ENCODE results near the gene L3MBTL4.
A peak's percentile ranks its signal among the peaks of the same experiment; 100 is the strongest.

L3MBTL4 gene

GRCh38 chr18:6406910-6407470, 7.7 kb downstream of the L3MBTL4 start:
- DNase-seq (ENCODE audit: insufficient read length, low spot score) (no peak), FAIRE-seq (no peak)
- TF ChIP-seq POU2F2 (IDR thresholded peaks at IDR 0.05; ENCODE audit: low read depth, low read length) (no peak), POLR2A (IDR thresholded peaks at IDR 0.05; ENCODE audit: low read depth, low read length) (no peak), SPI1 (IDR thresholded peaks at IDR 0.05; ENCODE audit: low read depth, low read length) (no peak), PAX5 (IDR thresholded peaks at IDR 0.05; ENCODE audit: insufficient read depth, low read length, severe bottlenecking) (no peak), POLR2AphosphoS5 (IDR thresholded peaks at IDR 0.05; ENCODE audit: low read depth, low read length) (no peak), TAF1 (IDR thresholded peaks at IDR 0.05; ENCODE audit: low read depth, low read length) (no peak)

GRCh38 chr18:6406075-6406909, 8.4 kb downstream of the L3MBTL4 start:
- no peak for TF ChIP-seq PAX5 (IDR thresholded peaks at IDR 0.05; ENCODE audit: insufficient read depth, low read length, severe bottlenecking)
- no peak for TF ChIP-seq POU2F2 (IDR thresholded peaks at IDR 0.05; ENCODE audit: low read depth, low read length)
- no peak for TF ChIP-seq TAF1 (IDR thresholded peaks at IDR 0.05; ENCODE audit: low read depth, low read length)
- TF ChIP-seq SPI1 (IDR thresholded peaks at IDR 0.05; ENCODE audit: low read depth, low read length): no peak
- no peak for TF ChIP-seq POLR2AphosphoS5 (IDR thresholded peaks at IDR 0.05; ENCODE audit: low read depth, low read length)
- TF ChIP-seq POLR2A (IDR thresholded peaks at IDR 0.05; ENCODE audit: low read depth, low read length): no peak
- peak; percentile 23 for FAIRE-seq
- DNase-seq (ENCODE audit: insufficient read length, low spot score): no peak

GRCh38 chr18:6405237-6406074, 9.3 kb downstream of the L3MBTL4 start:
- DNase-seq (ENCODE audit: insufficient read length, low spot score) (no peak), FAIRE-seq (no peak)
- TF ChIP-seq PAX5 (IDR thresholded peaks at IDR 0.05; ENCODE audit: insufficient read depth, low read length, severe bottlenecking): no peak
- no peak for TF ChIP-seq POLR2AphosphoS5 (IDR thresholded peaks at IDR 0.05; ENCODE audit: low read depth, low read length)
- TF ChIP-seq TAF1 (IDR thresholded peaks at IDR 0.05; ENCODE audit: low read depth, low read length): no peak
- no peak for TF ChIP-seq POLR2A (IDR thresholded peaks at IDR 0.05; ENCODE audit: low read depth, low read length)
- no peak for TF ChIP-seq SPI1 (IDR thresholded peaks at IDR 0.05; ENCODE audit: low read depth, low read length)
- no peak for TF ChIP-seq POU2F2 (IDR thresholded peaks at IDR 0.05; ENCODE audit: low read depth, low read length)

- FAIRE-seq (no peak), DNase-seq (ENCODE audit: insufficient read length, low spot score) (no peak)
- TF ChIP-seq TAF1 (IDR thresholded peaks at IDR 0.05; ENCODE audit: low read depth, low read length) (no peak), PAX5 (IDR thresholded peaks at IDR 0.05; ENCODE audit: insufficient read depth, low read length, severe bottlenecking) (no peak), POU2F2 (IDR thresholded peaks at IDR 0.05; ENCODE audit: low read depth, low read length) (no peak), SPI1 (IDR thresholded peaks at IDR 0.05; ENCODE audit: low read depth, low read length) (no peak), POLR2A (IDR thresholded peaks at IDR 0.05; ENCODE audit: low read depth, low read length) (no peak), POLR2AphosphoS5 (IDR thresholded peaks at IDR 0.05; ENCODE audit: low read depth, low read length) (no peak)
Observed at GRCh38 chr18:6404834-6405233, 9.9 kb downstream of the L3MBTL4 start.

GRCh38 chr18:6401687-6402086, 13.0 kb downstream of the L3MBTL4 start:
- FAIRE-seq (no peak), DNase-seq (ENCODE audit: insufficient read length, low spot score) (no peak)
- TF ChIP-seq POLR2A (IDR thresholded peaks at IDR 0.05; ENCODE audit: low read depth, low read length): no peak
- no peak for TF ChIP-seq POLR2AphosphoS5 (IDR thresholded peaks at IDR 0.05; ENCODE audit: low read depth, low read length)
- no peak for TF ChIP-seq SPI1 (IDR thresholded peaks at IDR 0.05; ENCODE audit: low read depth, low read length)
- no peak for TF ChIP-seq TAF1 (IDR thresholded peaks at IDR 0.05; ENCODE audit: low read depth, low read length)
- TF ChIP-seq POU2F2 (IDR thresholded peaks at IDR 0.05; ENCODE audit: low read depth, low read length): no peak
- no peak for TF ChIP-seq PAX5 (IDR thresholded peaks at IDR 0.05; ENCODE audit: insufficient read depth, low read length, severe bottlenecking)

- TF ChIP-seq SPI1 (IDR thresholded peaks at IDR 0.05; ENCODE audit: low read depth, low read length): no peak
- TF ChIP-seq TAF1 (IDR thresholded peaks at IDR 0.05; ENCODE audit: low read depth, low read length): no peak
- no peak for TF ChIP-seq POLR2AphosphoS5 (IDR thresholded peaks at IDR 0.05; ENCODE audit: low read depth, low read length)
- no peak for TF ChIP-seq PAX5 (IDR thresholded peaks at IDR 0.05; ENCODE audit: insufficient read depth, low read length, severe bottlenecking)
- TF ChIP-seq POU2F2 (IDR thresholded peaks at IDR 0.05; ENCODE audit: low read depth, low read length): no peak
- no peak for TF ChIP-seq POLR2A (IDR thresholded peaks at IDR 0.05; ENCODE audit: low read depth, low read length)
- no peak for DNase-seq (ENCODE audit: insufficient read length, low spot score)
- no peak for FAIRE-seq
Observed at GRCh38 chr18:6399776-6400175, 14.9 kb downstream of the L3MBTL4 start.

- TF ChIP-seq POLR2AphosphoS5 (IDR thresholded peaks at IDR 0.05; ENCODE audit: low read depth, low read length): no peak
- FAIRE-seq (no peak), DNase-seq (ENCODE audit: insufficient read length, low spot score) (no peak)
Observed at GRCh38 chr18:6397931-6398566, 16.7 kb downstream of the L3MBTL4 start.

- FAIRE-seq (no peak), DNase-seq (ENCODE audit: insufficient read length, low spot score) (no peak)
- TF ChIP-seq SPI1 (IDR thresholded peaks at IDR 0.05; ENCODE audit: low read depth, low read length) (no peak), POU2F2 (IDR thresholded peaks at IDR 0.05; ENCODE audit: low read depth, low read length) (no peak), POLR2AphosphoS5 (IDR thresholded peaks at IDR 0.05; ENCODE audit: low read depth, low read length) (no peak), PAX5 (IDR thresholded peaks at IDR 0.05; ENCODE audit: insufficient read depth, low read length, severe bottlenecking) (no peak), POLR2A (IDR thresholded peaks at IDR 0.05; ENCODE audit: low read depth, low read length) (no peak), TAF1 (IDR thresholded peaks at IDR 0.05; ENCODE audit: low read depth, low read length) (no peak)
Observed at GRCh38 chr18:6396847-6397246, 17.9 kb downstream of the L3MBTL4 start.

GRCh38 chr18:6396276-6396675, 18.4 kb downstream of the L3MBTL4 start:
- no peak for TF ChIP-seq POLR2AphosphoS5 (IDR thresholded peaks at IDR 0.05; ENCODE audit: low read depth, low read length)
- TF ChIP-seq TAF1 (IDR thresholded peaks at IDR 0.05; ENCODE audit: low read depth, low read length): no peak
- TF ChIP-seq PAX5 (IDR thresholded peaks at IDR 0.05; ENCODE audit: insufficient read depth, low read length, severe bottlenecking): no peak
- no peak for TF ChIP-seq POU2F2 (IDR thresholded peaks at IDR 0.05; ENCODE audit: low read depth, low read length)
- TF ChIP-seq POLR2A (IDR thresholded peaks at IDR 0.05; ENCODE audit: low read depth, low read length): no peak
- no peak for TF ChIP-seq SPI1 (IDR thresholded peaks at IDR 0.05; ENCODE audit: low read depth, low read length)
- DNase-seq (ENCODE audit: insufficient read length, low spot score) (no peak), FAIRE-seq (no peak)

Measured in GM12891 (cell line).